A172 (cell line): ENCODE data around the gene NQO2. TPM values are rescaled to one million over a fixed set of nuclear protein-coding genes. Genes with fewer than 3 reads are reported as not detected.

ENCODE experiments used
- total RNA-seq: library from RNA; depleted of rRNA; stranded (reverse); fragments of >200 nt; shearing (Covaris generic); gene quantifications from 2 replicates; pipeline ENCODE4 v1.2.3, GENCODE V29; 2014; rRNA removed

The NQO2 gene
- total RNA-seq, 1 experiment from 2014 or later: 74.5 TPM

Other genes with a start within 250 kb of the NQO2 start
- 0.12 and 0.24 TPM in 2 replicates for gene MYLK4, start 249.0 kb upstream of the NQO2 start, total RNA-seq
- gene WRNIP1, start 234.5 kb upstream of the NQO2 start, total RNA-seq: 85.9 and 90.5 TPM in 2 replicates
- 12.9 and 15.0 TPM in 2 replicates for gene SERPINB1, start 158.0 kb upstream of the NQO2 start, total RNA-seq
- not detected in 2 replicates for gene SERPINB9, start 96.6 kb upstream of the NQO2 start, total RNA-seq
- 121 and 141 TPM in 2 replicates for gene SERPINB6, start 28.3 kb upstream of the NQO2 start, total RNA-seq
- gene RIPK1, start 68.6 kb downstream of the NQO2 start, total RNA-seq: 18.3 TPM in 2 replicates
- gene BPHL, start 118.8 kb downstream of the NQO2 start, total RNA-seq: 22.8 and 25.2 TPM in 2 replicates
- 291 and 339 TPM in 2 replicates for gene TUBB2A, start 157.7 kb downstream of the NQO2 start, total RNA-seq
- gene TUBB2B, start 227.8 kb downstream of the NQO2 start, total RNA-seq: 13.0 and 17.1 TPM in 2 replicates